HG02610 (cell line): ENCODE results near the gene OLIG2.

Experiments used
- ATAC-seq: cut with Tn5 transposase; IDR thresholded peaks from one replicate; pipeline ENCODE4 v1.9.1; 2021; ENCODE audit warnings: mild to moderate bottlenecking, moderate library complexity; ENCODE audit not compliant: unreplicated experiment

The OLIG2 gene

GRCh38 chr21:33063907-33064622 lies 38.3 kb downstream of the OLIG2 start:
- no peak for ATAC-seq

GRCh38 chr21:33064623-33065390 lies 39.1 kb downstream of the OLIG2 start:
- no peak for ATAC-seq

- no peak for ATAC-seq
Measured at GRCh38 chr21:33067043-33067442, 41.3 kb downstream of the OLIG2 start.

- no peak for ATAC-seq
Measured at GRCh38 chr21:33067457-33067856, 41.7 kb downstream of the OLIG2 start.

GRCh38 chr21:33069243-33069642 lies 43.5 kb downstream of the OLIG2 start:
- ATAC-seq: no peak

GRCh38 chr21:33069645-33069993 lies 43.9 kb downstream of the OLIG2 start:
- ATAC-seq: no peak

GRCh38 chr21:33069994-33070743 lies 44.4 kb downstream of the OLIG2 start, which contains the start of gene OLIG1:
Gene OLIG1 (plus strand): TSS chr21:33070141. CDS start chr21:33070247, 106 bp downstream.
- no peak for ATAC-seq

GRCh38 chr21:33070744-33070997 lies 44.9 kb downstream of the OLIG2 start:
- no peak for ATAC-seq

GRCh38 chr21:33070998-33071769 lies 45.4 kb downstream of the OLIG2 start:
- ATAC-seq: no peak

GRCh38 chr21:33071770-33072306 lies 46.1 kb downstream of the OLIG2 start:
- ATAC-seq: no peak

GRCh38 chr21:33073636-33074035 lies 47.9 kb downstream of the OLIG2 start:
- no peak for ATAC-seq

GRCh38 chr21:33075128-33075527 lies 49.4 kb downstream of the OLIG2 start:
- no peak for ATAC-seq

- ATAC-seq: no peak
Measured at GRCh38 chr21:33075596-33076195, 50.0 kb downstream of the OLIG2 start.

- no peak for ATAC-seq
Measured at GRCh38 chr21:33076600-33077329, 51.0 kb downstream of the OLIG2 start.
